ENCODE measurements around the gene FARS2. TPM values are rescaled to one million over a fixed set of nuclear protein-coding genes. Genes with fewer than 3 reads are reported as not detected.
A peak's percentile ranks its signal among the peaks of the same experiment; 100 is the strongest.

Gene FARS2
- total RNA-seq, 2 donors from 2014 or later, result 15.4 to 15.7 TPM

- DNase-seq (no peak), ATAC-seq (no peak)
- intact Hi-C loops (cut with DNase I, micrococcal nuclease), result no loop called here
Measured at GRCh38 chr6:5570641-5571040, 309.3 kb downstream of the FARS2 start.

- intact Hi-C loops (cut with DNase I, micrococcal nuclease), result no loop called here
- DNase-seq, result no peak
- no peak for ATAC-seq
Measured at GRCh38 chr6:5580736-5581581, 319.6 kb downstream of the FARS2 start.

DNA sequence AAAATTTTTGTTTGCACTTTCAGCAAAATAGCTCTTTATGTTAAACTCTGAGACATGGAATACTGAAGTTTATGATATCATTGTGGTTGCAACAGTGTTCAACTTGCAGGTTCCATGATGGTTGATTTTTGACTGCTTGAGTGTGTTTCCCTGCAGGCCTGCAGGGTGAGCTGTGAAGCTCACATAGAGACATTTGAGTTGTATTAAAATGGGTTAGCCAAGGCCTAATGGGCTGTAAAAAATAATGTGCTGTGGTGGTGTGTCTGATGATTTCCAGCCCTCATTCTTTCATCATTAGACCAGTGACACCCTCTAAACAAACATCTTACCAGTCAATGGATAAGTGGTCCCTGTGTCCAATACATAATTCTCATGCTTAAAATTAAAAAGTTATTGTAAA lies 321.4 kb downstream of the FARS2 start:
- intact Hi-C loops (cut with DNase I, micrococcal nuclease), result no loop called here
- no peak for ATAC-seq
- no peak for DNase-seq

GRCh38 chr6:5583528-5583927 lies 322.2 kb downstream of the FARS2 start:
- DNase-seq (no peak), ATAC-seq (no peak)
- intact Hi-C loops (cut with DNase I, micrococcal nuclease), result no loop called here

DNA sequence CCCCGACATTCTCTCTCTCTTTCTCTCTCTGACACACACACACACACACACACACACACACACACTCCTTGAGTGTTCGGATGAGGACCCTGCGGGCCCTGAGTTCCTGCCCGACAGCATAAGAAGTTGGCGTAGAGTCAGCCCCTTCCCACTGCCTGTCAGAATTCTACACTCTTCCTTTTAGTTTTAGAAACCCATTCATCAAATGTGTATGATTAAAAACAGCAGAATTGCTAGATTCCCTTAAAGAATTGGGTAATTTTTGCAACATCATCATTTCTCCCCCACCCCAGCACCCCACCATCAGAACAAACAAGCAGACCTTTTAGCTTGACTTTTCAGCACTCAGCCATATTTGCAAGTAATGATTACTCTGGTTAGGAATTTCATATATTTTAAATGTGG lies 322.8 kb downstream of the FARS2 start:
- ATAC-seq (no peak), DNase-seq (no peak)
- intact Hi-C loops (cut with DNase I, micrococcal nuclease), result no loop called here

DNA sequence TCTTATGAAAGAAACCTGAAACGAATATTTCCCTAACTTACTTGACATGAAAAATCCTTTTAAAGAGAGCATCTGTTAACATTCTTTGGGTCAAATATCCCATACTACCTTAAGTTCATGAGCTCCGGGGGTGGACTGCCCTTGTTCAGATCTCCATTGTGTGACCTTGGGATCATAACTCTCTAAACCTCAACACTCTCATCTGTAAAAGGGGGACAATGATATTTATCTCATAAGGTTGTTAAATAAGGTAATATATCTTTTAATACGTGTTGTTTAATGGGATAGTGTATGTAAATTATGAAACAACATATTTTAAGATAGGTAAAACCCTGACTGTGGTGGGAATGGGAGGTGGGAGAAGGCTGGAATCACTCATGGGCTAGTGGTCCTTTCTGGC lies 326.3 kb downstream of the FARS2 start:
- intact Hi-C loops (cut with DNase I, micrococcal nuclease), result no loop called here
- DNase-seq (no peak), ATAC-seq (no peak)

DNA sequence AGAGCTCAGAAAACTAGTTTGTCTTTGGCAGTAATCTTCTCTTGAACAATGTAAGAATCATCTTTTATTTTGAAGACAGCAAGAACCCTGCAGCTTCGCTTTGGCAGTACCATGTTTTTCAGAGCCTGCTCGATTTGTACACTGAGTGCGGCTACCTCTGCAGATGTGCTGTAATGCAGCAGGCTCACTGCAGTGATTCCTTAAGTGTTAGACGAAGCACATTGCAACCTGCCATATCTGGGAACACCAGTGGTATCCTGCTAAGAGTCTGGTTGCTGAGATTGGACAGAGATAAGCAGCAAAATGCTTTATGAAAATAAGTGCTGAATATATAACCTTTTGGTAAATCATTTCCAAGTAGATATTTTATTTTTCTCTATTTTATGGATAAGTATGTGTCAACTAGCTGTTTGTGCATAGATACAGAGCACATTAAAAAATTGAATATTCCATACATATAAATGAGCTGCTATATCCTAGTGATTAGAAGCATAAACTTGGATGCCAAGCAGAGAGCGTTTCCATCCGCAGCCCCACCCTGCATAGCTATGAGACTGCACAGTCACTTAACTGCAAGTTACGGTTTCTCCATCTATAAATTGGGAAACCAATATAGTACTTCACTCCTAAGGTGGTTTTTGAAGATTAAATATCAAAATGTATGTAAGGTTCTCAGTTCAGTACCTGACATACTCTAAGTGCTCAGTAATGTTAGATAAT lies 328.3 kb downstream of the FARS2 start:
- intact Hi-C loops (cut with DNase I, micrococcal nuclease), result no loop called here

DNA sequence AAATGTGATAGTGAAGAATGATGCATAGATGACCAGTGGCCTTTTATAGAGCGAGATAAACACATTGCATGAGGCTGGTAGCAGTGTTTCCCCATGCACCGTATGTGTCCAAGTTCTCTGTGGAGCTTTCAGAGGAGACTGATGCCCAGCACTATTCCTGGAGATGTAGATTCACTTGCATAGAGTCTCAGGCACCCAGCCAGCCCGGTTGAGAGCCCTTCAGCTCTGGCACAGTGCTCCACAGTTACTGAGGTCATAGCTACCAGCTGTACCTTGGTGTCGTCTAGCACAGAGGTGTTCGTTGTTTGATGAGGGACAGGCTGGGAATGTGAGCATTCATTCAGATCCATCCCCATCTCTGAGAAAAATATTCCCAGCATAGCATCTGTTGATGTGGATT lies 328.9 kb downstream of the FARS2 start:
- intact Hi-C loops (cut with DNase I, micrococcal nuclease), result no loop called here
- DNase-seq (no peak), ATAC-seq (no peak)

More for the DNA sequence above, 328.3 kb downstream of the FARS2 start:
- no peak for ATAC-seq
- DNase-seq, result no peak

DNA sequence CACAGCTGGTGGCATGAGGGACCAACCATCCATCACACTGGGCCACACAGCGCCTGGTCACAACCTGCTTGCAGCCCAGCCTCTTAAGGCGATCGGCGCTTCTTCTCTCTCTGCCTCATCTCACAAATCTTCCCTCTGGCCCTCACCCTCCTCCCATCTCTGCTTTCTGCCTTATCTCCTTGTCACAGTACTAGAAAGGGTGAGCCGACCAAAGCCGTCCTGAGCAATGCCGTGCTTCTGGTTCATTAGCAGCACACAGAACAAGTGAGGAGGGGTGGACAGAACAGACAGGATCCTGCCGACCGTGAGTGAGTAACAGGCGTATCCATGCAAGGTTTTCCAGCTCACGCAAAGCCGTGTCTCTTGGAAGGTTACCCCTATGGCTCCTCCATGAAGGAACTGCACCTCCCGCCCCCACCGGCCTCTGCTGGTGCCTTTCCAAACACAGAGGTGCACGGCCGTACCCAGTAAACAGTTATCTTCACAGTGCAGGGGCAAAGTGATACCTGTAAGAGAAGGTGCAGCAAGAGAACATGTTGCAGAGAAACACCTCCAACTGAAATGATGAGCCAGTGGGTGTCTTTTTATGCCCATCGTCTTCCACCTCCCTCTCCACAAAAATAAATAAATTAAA lies 331.7 kb downstream of the FARS2 start:
- no peak for DNase-seq
- no peak for ATAC-seq
- intact Hi-C loops (cut with DNase I, micrococcal nuclease), result no loop called here

DNA sequence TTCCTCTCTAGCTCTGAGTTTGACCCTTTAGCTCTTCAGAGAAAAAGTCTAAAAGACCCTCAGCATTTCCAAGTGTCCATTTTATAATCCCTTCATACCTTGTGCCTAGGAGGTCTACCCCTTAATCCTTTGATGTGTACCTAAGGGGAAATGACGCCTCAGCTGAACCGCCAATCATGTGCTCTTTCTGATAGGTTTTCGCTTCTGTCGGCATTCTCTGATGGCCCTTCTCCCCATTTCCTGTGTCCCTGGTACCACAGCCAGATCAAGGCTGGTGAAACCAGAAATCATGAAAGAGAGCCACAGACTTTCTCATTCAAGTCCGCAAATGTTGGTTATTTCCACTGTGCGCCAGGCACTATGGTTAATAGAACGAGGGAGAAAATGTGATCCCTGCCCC lies 333.9 kb downstream of the FARS2 start:
- no peak for DNase-seq
- ATAC-seq, result no peak
- intact Hi-C loops (cut with DNase I, micrococcal nuclease), result no loop called here

GRCh38 chr6:5597413-5597812 lies 336.1 kb downstream of the FARS2 start:
- intact Hi-C loops (cut with DNase I, micrococcal nuclease), result no loop called here

GRCh38 chr6:5598123-5598522 lies 336.8 kb downstream of the FARS2 start:
- ATAC-seq (no peak), DNase-seq (no peak)
- intact Hi-C loops (cut with DNase I, micrococcal nuclease), result no loop called here

More at GRCh38 chr6:5597413-5597812, 336.1 kb downstream of the FARS2 start:
- DNase-seq (no peak), ATAC-seq (no peak)

DNA sequence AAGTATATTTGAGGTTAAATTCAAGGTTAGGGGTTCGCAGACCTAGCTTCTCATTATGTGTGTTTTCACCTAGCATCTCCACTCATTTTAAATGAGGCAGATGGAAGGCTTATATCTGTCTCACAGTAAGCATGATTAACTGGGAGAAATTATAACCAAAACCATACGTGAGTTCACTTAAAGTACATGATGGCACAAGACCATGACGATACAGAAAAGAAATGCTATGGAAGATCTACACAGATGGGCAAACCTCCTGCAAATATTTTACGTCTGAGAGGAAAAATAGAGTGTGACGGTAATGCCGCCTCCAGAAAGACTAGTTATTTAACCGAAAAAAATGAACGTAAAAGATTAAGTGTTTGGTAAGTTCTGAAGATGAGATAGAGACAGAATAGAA lies 337.8 kb downstream of the FARS2 start:
- DNase-seq (no peak), ATAC-seq (no peak)
- intact Hi-C loops (cut with DNase I, micrococcal nuclease), result no loop called here

DNA sequence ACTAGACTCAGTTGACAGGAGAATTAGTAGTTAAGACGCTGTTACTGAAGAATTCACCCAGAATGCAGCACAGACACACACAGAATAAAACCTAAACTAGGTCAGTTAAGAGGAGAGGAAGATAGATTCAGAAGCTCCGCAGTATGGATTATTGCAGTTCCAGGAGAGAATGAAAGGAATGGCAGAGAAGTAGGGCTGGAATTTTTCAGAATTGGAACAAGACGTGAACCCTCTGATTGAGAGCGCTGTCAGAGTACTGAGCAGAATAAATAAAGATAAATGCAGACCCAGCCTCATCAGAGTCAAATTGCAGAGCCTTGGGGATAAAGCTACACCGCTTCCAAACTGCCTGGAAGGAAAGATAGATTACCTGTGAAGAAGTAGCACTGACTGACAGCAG lies 344.6 kb downstream of the FARS2 start:
- no peak for ATAC-seq
- DNase-seq, result no peak
- intact Hi-C loops (cut with DNase I, micrococcal nuclease), result no loop called here

GRCh38 chr6:5606546-5606945 lies 345.2 kb downstream of the FARS2 start:
- intact Hi-C loops (cut with DNase I, micrococcal nuclease), result no loop called here
- no peak for DNase-seq
- ATAC-seq, result no peak

DNA sequence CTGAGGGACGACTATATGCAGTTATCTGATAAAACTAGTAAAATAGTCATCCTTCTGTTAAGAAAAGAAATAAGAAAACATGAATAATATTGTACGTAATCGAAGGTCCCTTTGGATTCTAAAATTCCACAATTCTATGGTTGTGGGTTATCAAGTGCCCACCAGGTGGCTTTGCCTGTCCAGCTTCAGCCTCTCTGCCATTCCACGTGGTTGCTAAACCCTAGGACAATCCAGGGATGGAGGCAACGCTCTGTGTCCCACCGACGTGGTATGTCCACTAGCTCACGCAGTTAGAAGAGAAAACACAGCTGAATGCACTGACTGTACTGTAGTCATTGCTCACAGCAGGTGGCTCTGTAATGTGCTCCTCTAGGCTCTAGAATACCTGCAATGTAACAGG lies 349.3 kb downstream of the FARS2 start:
- DNase-seq (no peak), ATAC-seq (no peak)
- intact Hi-C loops (cut with DNase I, micrococcal nuclease), result no loop called here

- ATAC-seq, result no peak
- no peak for DNase-seq
- intact Hi-C loops (cut with DNase I, micrococcal nuclease), result no loop called here
Measured at GRCh38 chr6:5617179-5617578, 355.9 kb downstream of the FARS2 start.

GRCh38 chr6:5619249-5619648 lies 357.9 kb downstream of the FARS2 start:
- no peak for ATAC-seq
- intact Hi-C loops (cut with DNase I, micrococcal nuclease), result no loop called here
- peak in 1 of 2 donors; percentile 9 for DNase-seq

GRCh38 chr6:5622276-5623005 lies 361.1 kb downstream of the FARS2 start:
- ATAC-seq (no peak), DNase-seq (no peak)
- intact Hi-C loops (cut with DNase I, micrococcal nuclease), result no loop called here
